Smooth muscle cell (in vitro differentiated cells): ENCODE results near the gene INO80C. TPM values are rescaled to one million over a fixed set of nuclear protein-coding genes. Genes with fewer than 3 reads are reported as not detected.

ENCODE experiments used
- DNase-seq: peaks from one replicate; lab custom pipeline; 2025; ENCODE audit not compliant: unreplicated experiment; lab: John Stamatoyannopoulos, UW
- H2AFZ ChIP-seq: fragments of 200-600 bp; sonication (generic); 2 replicates; pipeline ENCODE4 v1.6.0; 2016; ENCODE audit warnings: antibody characterized with exemption, low read depth, mild to moderate bottlenecking
- H3F3A ChIP-seq: fragments of 200-600 bp; sonication (generic); 2 replicates; pipeline ENCODE4 v1.6.0; 2017; ENCODE audit warnings: antibody characterized with exemption, low read depth
- H3K27ac ChIP-seq: fragments of 200-600 bp; sonication (generic); 2 replicates; pipeline ENCODE4 v1.5.1; 2016; ENCODE audit warnings: low read depth, mild to moderate bottlenecking
- H3K27me3 ChIP-seq: fragments of 200-600 bp; sonication (generic); 2 replicates; pipeline ENCODE4 v1.6.1; 2016; ENCODE audit warnings: low read depth, mild to moderate bottlenecking
- H3K36me3 ChIP-seq: fragments of 200-600 bp; sonication (generic); 2 replicates; pipeline ENCODE4 v1.5.1; 2016; ENCODE audit warnings: low read depth
- H3K4me1 ChIP-seq: fragments of 200-600 bp; sonication (generic); 2 replicates; pipeline ENCODE4 v1.5.1; 2016; ENCODE audit warnings: low read depth
- H3K4me2 ChIP-seq: fragments of 200-600 bp; sonication (generic); 2 replicates; pipeline ENCODE4 v1.6.0; 2016; ENCODE audit warnings: mild to moderate bottlenecking
- H3K4me3 ChIP-seq: fragments of 200-600 bp; sonication (generic); 2 replicates; pipeline ENCODE4 v1.5.1; 2016; ENCODE audit warnings: mild to moderate bottlenecking
- H3K79me2 ChIP-seq: fragments of 200-600 bp; sonication (generic); 2 replicates; pipeline ENCODE4 v1.6.0; 2016; ENCODE audit warnings: low read depth, mild to moderate bottlenecking
- H3K9ac ChIP-seq: fragments of 200-600 bp; sonication (generic); 2 replicates; pipeline ENCODE4 v1.6.0; 2016; ENCODE audit warnings: low read depth
- H3K9me3 ChIP-seq: fragments of 200-600 bp; sonication (generic); replicated peaks from 2 replicates; pipeline ENCODE4 v1.5.1; 2016; ENCODE audit warnings: low read depth
- H4K20me1 ChIP-seq: fragments of 200-600 bp; sonication (generic); 2 replicates; pipeline ENCODE4 v1.6.0; 2016; ENCODE audit warnings: low read depth
- CTCF ChIP-seq: fragments of 200-600 bp; sonication (generic); IDR thresholded peaks from 2 replicates; pipeline ENCODE4 v1.5.1; 2017; ENCODE audit warnings: borderline replicate concordance, mild to moderate bottlenecking, antibody characterized with exemption; ENCODE audit not compliant: insufficient read depth, poor library complexity, severe bottlenecking
- WGBS: methylation state at CpG from one replicate; pipeline ENCODE4 v1.1.7; 2016; ENCODE audit warnings: low lambda C conversion rate; 5-methylcytosine and 5-hydroxymethylcytosine counted together
- polyA plus RNA-seq: library from polyadenylated mRNA; unstranded; fragments of >200 nt; fragmentation: Nextera tagmentation; extraction: Ambion mirVana; gene quantifications from 2 replicates; pipeline ENCODE4 v1.2.1, GENCODE V29; 2016
- total RNA-seq: library from RNA; depleted of rRNA; stranded (reverse); fragments of >200 nt; gene quantifications from 2 replicates; pipeline ENCODE4 v1.2.3, GENCODE V29; 2014

Gene INO80C
- total and polyA plus RNA-seq, 2 experiments from 2014 or later = 6.8 to 13.9 TPM

- Histone ChIP-seq H3K27ac (peak overlapping the region; percentile 35), H4K20me1 (no peaks in the 10 kb centered on the region), H3K36me3 (no peaks in the 10 kb centered on the region), H3K9me3 (no peaks in the 10 kb centered on the region), H3K79me2 (no peaks in the 10 kb centered on the region), H3K4me1 (peaks cover 3% of the 10 kb centered on the region), H3F3A (peaks cover 21% of the 10 kb centered on the region), H3K27me3 (no peaks in the 10 kb centered on the region), H3K9ac (no peak overlapping the region), H3K4me2 (no peak overlapping the region), H2AFZ (no peak overlapping the region), H3K4me3 (no peak overlapping the region)
- WGBS = 57% methylated on average over 1 of the region's 1 CpG
- TF ChIP-seq CTCF = no peak
- DNase-seq = no peak
Observed at GRCh38 chr18:35460736-35461161, 37.0 kb downstream of the INO80C start.

- H3K27ac ChIP-seq = no peak overlapping the region
- peaks cover 3% of the 10 kb centered on the region for H3K4me1 ChIP-seq
- WGBS = 90% methylated on average over 2 of the region's 2 CpGs
- no peaks in the 10 kb centered on the region for H3K9me3 ChIP-seq
- no peak overlapping the region for H3K4me2 ChIP-seq
- H3K4me3 ChIP-seq = no peak overlapping the region
- no peaks in the 10 kb centered on the region for H4K20me1 ChIP-seq
- H3F3A ChIP-seq = peaks cover 21% of the 10 kb centered on the region
- TF ChIP-seq CTCF = no peak
- no peak overlapping the region for H3K9ac ChIP-seq
- no peaks in the 10 kb centered on the region for H3K27me3 ChIP-seq
- no peaks in the 10 kb centered on the region for H3K79me2 ChIP-seq
- DNase-seq = no peak
- no peak overlapping the region for H2AFZ ChIP-seq
- H3K36me3 ChIP-seq = no peaks in the 10 kb centered on the region
Observed at GRCh38 chr18:35459997-35460396, 37.8 kb downstream of the INO80C start.

- Histone ChIP-seq H3K4me3 (no peak overlapping the region), H2AFZ (no peak overlapping the region), H3K27ac (peak overlapping the region; percentile 40), H3K79me2 (no peaks in the 10 kb centered on the region), H3K4me2 (peak overlapping the region; percentile 58), H3K4me1 (peaks cover 3% of the 10 kb centered on the region), H3K9ac (no peak overlapping the region), H3K36me3 (no peaks in the 10 kb centered on the region), H3F3A (peaks cover 21% of the 10 kb centered on the region), H3K27me3 (no peaks in the 10 kb centered on the region), H3K9me3 (no peaks in the 10 kb centered on the region), H4K20me1 (no peaks in the 10 kb centered on the region)
- DNase-seq = no peak
- TF ChIP-seq CTCF = no peak
- WGBS = 53% methylated on average over 4 of the region's 4 CpGs
Observed at GRCh38 chr18:35458677-35459441, 38.9 kb downstream of the INO80C start.

- no peak overlapping the region for H3K4me3 ChIP-seq
- no peak for DNase-seq
- H3K36me3 ChIP-seq = no peaks in the 10 kb centered on the region
- H2AFZ ChIP-seq = peak overlapping the region; percentile 4
- H3K9me3 ChIP-seq = no peaks in the 10 kb centered on the region
- H3K4me2 ChIP-seq = peak overlapping the region; percentile 58
- H3K27ac ChIP-seq = peak overlapping the region; percentile 40
- WGBS = 20% methylated on average over 1 of the region's 1 CpG
- no peaks in the 10 kb centered on the region for H3K79me2 ChIP-seq
- H4K20me1 ChIP-seq = no peaks in the 10 kb centered on the region
- H3K4me1 ChIP-seq = peaks cover 3% of the 10 kb centered on the region
- no peak for TF ChIP-seq CTCF
- no peak overlapping the region for H3K9ac ChIP-seq
- no peaks in the 10 kb centered on the region for H3K27me3 ChIP-seq
- H3F3A ChIP-seq = peaks cover 21% of the 10 kb centered on the region
Observed at GRCh38 chr18:35458271-35458670, 39.5 kb downstream of the INO80C start.
